GM21786 (cell line): Measurements from ENCODE around the gene GPC2.
"Not testable (repeated sequence)": the region's sequence is repeated elsewhere in the genome, so short reads cannot be mapped to it uniquely, and the experiment has no call there.

Experiments used
- ATAC-seq: cut with Tn5 transposase; IDR thresholded peaks from one replicate; pipeline ENCODE4 v1.9.1; 2021; ENCODE audit not compliant: unreplicated experiment

Gene GPC2

DNA sequence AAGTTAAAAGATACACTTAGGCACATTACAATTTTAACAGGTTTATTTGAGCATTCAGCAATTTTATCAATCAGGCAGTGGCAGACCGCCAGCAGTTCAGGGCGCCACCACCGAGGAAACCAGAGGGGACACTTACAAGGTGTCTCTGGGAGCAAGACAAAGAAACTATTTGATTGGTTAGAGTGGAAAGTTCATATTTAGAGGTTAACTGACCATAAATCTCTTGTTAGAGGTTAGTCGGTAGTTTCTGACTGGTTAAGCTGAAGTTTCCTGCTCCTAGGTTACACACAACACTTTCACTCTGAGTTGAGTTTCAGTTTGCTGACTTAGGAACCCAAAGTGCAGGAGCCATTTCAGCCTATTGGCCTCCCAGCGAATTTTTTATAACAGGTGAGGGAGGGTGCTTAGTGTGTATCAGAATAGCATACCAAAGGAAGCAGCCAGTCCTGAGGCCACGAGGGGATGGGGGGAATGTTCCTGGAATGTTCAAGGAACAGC lies 31.8 kb upstream of the GPC2 start:
- ATAC-seq: peak; percentile 70

DNA sequence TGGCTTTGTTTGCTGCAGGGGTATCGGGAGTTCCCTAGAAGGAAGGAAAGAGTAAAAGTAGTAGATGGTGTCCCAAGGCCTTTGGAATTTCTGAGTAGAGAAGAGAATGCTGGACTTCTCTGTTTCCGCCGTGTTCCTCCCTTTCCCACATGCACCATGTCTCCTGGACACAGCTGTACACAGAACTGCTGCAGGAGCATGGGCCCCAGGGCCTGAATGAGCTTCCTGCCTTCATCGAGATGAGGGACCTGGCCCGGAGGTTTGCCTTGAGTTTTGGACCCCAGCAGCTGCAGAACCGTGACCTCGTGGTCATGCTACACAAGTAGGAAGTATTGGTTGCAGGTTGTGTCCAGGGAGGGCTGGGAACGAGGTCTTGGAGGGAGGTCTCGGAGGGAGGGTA lies 27.3 kb upstream of the GPC2 start:
- no peak for ATAC-seq

DNA sequence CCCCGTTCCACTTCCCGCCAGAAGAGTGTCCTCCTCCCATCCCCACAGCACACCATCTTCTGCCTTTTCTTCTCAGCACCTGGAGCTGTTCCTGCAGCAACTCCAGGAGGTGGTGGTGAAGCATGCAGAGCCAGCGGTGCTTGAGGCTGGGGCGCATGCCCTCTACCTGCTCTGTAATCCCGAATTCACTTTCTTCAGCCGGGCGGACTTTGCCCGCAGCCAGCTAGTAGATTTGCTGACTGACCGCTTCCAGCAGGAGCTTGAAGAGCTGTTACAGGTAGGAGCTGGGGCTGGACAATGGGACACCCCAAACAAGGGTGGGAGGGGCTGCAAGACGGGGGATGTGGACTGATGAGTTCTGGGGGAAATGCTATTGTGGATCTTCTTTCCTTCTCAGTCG lies 23.5 kb upstream of the GPC2 start:
- ATAC-seq: no peak

DNA sequence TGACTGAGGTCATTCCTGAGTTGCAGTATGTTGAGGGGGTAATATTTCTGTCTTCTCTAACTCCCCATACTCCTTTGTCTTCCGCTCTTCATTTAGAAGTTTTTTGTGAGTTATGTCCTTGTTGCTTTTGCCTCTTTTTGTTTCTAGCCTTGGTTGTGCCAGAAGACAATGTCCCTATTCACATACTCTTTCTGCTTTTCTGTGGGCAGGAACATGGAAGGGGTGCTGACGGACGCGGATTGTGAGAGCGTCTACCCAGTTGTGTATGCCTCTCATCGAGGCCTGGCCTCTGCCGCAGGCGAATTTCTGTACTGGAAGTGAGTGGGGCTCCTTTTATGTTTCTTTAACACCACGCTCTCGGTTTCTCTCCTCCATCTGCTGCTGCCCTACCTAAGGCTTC lies 21.1 kb upstream of the GPC2 start:
- no peak for ATAC-seq

DNA sequence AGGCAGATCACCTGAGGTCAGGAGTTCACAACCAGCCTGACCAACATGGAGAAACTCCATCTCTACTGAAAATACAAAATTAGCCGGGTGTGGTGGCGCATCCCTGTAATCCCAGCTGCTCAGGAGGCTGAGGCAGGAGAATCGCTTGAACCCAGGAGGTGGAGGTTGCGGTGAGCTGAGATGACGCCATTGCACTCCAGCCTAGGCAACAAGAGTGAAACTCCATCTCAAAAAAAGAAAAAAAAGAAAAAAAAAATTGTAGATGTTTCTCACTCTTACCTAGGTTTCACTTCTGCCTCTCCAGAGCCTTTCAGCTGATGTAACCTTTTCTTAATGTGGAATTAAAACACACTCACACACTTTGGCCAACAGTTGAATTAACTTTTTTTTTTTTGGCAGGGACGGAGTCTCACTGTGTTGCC lies 18.7 kb upstream of the GPC2 start:
- not testable (repeated sequence) for ATAC-seq

DNA sequence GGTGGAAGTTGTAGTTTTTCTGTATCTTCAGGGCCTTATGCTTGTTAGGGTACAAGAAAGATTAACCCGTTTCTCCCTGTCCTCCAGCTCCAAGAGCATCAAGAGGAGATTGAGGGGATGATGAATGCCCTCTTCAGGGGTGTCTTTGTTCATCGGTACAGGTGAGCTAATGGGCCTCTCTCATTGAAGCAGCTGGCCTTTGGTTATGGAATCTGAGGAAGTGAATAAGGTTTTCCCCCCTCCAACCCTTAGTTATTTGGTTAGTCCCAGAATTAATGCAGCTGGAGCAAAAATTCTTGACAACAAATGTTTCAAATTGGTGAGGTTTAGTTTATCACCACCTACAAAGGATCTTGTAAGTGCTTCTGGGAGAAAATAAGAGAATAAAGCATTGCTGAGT lies 18.0 kb upstream of the GPC2 start:
- no peak for ATAC-seq

DNA sequence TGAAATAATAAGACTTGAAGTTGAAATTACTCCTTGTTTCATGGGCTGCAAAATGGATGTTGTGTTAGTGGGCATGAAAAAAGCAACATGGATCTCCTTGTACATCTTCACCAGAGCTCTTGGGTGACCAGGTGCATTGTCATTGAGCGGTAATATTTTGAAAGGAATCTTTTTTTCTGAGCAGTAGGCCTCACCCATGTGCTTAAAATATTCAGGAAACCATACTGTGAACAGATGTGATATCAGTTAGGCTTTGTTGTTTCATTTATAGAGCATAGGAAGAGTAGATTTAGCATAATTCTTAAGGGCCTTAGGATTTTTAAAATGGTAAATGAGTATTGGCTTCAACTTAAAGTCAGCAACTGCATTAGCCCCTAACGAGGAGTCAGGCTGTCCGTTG lies 15.8 kb upstream of the GPC2 start:
- ATAC-seq: no peak

DNA sequence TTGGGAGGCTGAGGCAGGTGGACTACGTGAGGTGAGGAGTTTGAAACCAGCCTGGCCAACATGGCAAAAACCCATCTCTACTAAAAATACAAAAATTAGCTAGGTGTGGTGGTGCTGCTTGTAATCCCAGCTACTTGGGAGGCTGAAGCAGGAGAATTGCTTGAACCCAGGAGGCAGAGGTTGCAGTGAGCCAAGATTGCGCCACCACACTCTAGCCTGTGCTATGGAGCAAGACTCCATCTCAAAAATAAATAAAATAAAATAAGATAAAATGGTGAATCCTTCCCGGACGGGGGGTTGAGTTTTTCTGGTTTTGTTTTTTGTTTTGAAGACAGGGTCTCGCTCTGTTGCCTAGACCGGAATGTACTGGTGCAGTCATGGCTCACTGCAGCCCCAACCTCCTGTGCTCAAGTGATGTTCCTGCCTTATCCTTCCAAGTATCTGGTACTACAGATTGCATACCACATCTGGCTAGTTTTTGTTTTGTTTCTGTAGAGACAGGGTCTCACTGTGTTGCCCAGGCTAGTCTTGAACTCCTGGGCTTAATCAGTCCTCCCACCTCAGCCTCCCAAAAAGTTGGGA lies 15.2 kb upstream of the GPC2 start:
- ATAC-seq: not testable (repeated sequence)

DNA sequence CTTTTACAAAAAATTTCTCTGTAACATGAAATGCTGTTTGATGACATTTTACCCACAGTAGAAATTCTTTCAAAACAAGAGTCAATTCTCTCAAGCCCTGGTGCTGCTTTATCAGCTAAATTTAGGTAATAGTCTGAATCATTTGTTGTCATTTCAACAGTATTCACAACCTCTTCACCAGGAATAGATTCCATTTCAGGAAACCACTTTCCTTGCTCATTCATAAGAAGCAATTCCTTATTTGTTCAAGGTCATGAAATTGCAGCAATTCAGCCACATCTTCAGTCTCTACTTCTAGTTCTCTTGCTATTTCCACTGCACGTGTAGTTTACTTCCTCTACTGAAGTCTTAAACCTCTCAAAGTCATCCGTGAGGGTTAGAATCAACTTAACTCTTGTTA lies 14.6 kb upstream of the GPC2 start:
- ATAC-seq: no peak

DNA sequence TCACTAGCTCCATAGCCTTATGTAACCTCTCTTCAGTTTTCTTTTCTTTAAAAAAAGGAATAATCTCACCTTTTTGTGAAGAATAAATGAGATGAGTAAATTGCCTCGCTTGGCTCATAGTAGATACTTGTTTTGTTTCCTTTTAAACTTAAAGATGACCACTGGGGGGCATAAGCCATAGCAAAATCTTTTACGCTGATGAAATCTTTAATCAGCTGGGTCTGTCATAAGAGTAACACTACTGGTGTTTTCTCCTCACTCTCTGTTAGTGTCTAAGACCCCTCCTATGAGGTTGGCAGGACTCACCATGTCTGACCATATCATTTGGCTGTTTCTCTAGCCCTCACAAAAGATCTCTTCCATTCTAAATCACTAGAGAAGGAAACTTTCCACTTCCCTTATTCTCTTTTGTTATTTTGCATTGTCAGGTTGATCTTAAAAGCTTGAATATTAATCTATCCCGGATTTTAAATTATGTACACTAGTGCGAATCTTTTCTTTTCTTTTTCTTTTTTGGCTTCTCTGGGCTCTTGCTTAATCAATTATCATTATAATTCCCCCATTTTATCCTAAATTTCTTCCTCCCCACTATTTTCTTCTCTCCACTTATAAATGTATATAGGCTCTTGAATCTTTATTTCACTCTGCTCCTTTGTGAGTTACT lies 13.0 kb upstream of the GPC2 start:
- peak; percentile 65 for ATAC-seq

DNA sequence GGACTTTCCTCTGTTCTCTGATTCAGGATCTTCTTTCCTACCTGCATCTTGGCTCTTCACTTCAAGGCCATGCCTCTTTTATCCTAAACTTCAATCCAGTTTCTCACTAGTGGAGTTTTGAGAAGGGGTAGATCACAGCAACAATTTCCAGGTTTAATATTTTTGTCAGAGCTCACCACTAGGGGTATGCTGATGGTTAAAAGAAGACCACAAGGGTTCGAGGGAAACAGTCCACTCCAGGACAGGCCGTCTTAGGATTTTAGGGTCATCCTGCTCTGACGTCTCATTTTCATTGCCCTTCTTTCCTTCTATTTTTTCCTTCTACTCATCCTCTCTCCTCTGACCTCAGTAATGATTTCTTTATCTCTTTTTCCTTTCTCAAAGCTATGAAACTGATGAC lies 11.9 kb upstream of the GPC2 start:
- ATAC-seq: no peak

DNA sequence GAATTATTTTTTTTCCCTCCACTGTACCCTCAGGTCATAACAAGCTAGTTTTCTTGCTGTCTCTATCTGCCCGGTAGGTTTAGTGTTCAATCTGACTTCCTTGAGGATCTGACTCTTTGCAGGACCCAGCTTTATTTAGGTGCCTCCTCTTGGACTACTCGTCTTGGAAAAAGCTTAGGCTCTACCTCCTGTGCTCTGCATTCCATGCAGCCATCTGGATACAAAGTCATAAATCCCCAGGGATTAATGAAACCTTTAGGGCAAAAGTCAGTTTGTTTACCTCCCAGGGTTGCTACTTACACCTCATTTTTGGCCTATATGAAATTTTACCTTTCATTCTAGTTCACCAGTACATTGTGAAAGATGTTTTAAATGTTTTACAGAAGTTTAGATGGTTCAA lies 8.5 kb upstream of the GPC2 start:
- ATAC-seq: no peak

DNA sequence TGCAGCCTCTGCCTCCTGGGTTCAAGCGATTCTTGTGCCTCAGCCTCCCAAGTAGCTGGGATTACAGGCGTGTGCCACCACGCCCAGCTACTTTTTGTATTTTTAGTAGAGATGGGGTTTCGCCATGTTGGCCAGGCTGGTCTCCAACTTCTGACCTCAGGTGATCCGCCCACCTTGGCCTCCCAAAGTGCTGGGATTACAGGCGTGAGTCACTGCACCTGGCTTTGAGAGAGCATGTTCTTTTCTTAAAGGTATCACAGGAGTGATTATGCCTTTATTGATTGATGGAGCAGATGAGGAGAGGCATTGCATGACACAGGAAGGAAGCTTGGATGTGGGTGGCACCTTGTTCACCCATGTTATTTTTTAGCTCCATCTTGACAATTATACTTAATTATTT lies 5.9 kb upstream of the GPC2 start:
- not testable (repeated sequence) for ATAC-seq

DNA sequence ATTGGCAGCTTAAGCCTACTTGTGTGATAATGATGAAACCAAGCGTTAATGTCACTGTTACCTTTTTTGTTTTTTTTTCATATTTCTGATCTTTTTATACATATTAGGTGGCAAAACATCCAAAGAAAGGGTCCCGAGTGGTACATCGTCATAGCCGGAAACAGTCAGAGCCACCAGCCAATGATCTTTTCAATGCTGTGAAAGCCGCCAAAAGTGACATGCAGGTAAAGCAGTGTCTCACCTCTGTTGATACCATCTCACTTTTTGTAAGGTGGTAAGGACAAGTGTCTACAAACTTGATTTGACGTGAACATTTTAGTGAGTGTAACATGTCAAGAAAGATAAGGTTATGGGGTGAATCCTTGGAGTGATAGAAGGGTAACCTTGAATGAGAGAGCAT lies 5.4 kb upstream of the GPC2 start:
- ATAC-seq: not testable (repeated sequence)

DNA sequence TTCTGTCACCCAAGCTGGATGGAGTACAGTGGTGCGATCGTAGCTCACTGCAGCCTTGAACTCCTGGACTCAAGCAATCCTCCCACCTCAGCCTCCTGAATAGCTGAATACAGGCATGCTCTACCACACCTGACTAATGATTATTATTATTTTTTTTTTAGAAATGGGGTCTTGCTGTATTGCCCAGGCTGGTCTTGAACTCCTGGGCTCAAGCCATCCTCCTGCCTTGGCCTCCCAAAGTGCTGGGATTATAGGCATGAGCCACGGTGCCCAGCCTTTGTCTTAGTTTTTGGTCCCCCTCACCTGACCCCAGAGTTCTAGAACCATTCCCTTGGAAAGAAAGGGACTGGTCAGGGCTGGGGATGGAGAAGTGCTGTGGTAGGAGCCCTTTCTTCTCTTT lies 2.9 kb upstream of the GPC2 start:
- not testable (repeated sequence) for ATAC-seq

DNA sequence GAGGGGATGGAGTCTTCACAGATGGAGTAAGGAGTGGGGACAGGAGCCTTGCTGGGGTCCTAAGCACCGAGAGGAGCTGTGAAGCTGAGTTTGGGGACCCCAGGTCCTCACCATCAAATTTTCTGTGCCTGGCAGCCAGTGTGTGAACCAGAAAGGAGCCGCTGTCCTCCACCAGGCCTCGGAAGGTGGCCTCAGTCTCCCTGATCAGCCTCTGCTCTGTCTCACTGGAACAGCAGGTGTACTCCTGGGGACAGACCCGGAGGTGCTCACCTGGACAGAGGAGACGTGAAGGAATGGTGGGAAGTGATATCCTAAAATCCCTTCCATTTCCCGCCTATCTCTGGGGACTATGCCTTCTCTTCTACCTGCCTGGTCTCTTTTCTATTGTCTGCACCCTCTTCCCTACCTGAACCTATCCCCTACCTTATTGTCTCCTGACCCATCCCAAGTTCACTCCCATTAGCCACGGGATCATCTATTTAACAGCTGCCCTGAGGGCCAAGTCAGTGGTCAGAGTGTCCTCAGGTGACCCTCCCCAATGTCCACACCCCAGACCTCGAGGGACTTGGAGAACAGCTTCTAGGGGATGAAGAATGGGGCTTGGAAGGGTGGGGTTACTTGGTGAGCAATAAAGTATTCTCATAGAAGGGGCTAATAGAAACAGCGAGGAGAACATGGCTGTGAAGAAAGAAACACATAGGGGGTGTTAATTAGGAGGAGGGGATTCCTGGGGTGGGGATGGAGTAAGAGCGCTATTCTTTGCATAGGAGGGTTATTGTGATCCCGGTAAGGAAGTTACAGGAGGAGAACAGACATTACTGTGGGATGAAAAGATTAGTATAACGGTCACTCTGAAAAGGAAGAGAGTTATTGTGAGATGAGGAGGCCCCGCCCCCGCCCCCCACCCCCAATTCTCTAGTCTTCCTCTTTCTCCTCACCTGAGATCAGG lies 811 bp downstream of the GPC2 start:
- ATAC-seq: no peak

DNA sequence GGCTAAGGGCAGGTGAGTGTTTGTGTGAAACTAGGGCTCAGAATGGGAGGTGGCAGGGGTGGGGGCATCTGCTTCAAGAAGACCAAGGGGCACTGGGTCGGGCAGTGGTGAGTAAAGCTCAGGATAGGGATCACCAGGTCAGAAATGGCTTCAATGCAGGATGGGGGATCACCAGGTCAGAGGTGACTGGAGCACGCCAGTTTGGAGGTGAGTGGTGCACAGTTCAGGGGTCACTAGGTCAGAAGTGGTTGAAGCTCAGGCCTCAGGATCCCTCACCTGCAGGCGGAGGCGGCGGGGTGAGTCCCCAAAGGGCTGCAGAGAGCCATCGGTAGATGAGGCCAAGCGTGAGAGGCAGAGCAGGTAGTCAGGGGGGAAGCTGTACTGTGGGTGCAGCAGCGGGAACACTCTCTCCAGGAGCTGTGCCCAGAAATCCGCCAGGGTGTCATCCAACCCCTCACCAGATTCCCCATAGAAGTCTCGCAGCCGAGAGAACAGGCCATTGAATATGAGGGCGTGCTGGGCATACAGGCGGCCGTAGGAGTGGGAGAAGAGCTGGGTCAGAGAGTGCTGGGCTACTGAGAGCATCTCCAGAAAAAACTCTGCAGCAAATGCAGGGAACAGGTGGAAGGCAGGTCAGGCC lies 1.8 kb downstream of the GPC2 start:
- no peak for ATAC-seq

DNA sequence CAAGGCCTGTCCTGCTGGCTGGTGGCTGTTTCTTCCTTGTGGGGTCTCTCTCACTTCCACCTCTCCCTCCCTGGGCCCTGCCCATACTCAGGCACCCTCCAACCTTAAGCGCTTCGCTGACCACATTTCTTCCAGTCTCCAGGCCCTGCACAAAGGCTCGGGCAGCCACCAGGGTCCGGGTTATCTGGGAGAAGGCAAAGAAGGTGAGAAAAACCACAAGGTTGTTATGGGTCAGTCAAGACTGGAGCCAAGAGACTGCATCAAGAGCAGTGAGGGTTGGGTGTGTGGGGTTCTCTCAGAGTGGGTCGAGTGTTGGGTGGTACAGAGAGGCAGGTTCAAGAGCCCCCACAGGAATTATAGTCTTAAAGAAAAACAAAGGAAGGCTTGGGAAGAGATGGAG lies 2.6 kb downstream of the GPC2 start:
- ATAC-seq: no peak

DNA sequence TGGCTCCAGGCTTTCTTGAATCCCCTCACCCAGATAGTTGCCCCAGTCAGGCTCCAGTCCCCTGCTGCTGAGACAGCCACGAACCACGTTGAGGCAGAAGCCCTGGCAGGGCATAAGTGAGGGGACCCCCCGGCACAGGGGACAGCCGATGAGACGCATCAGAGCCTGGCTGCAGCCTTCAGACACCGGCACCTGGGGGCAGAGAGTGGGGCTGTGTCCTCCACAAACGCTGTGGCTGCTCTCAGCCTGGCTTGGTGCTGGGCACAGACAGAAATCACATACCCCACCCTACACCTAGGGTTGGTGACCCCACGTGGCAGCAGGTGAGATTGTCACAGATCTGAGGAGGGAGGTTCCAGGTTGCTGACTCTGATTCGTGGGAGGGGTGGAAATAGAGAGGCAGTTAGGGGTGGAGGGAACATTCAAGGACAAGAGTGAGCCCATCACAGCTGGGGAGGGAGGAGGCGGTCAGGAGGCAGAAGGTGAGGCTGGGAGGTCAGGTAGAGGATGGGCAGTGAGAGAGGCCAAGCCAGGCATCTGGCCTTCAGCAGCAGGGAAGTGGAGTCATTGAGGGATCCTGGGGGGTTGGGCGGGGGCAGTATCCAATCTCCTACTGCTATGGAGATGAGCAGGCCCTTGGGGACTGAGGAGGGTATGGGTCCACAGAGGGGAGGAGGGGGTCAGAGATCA lies 3.2 kb downstream of the GPC2 start:
- no peak for ATAC-seq

DNA sequence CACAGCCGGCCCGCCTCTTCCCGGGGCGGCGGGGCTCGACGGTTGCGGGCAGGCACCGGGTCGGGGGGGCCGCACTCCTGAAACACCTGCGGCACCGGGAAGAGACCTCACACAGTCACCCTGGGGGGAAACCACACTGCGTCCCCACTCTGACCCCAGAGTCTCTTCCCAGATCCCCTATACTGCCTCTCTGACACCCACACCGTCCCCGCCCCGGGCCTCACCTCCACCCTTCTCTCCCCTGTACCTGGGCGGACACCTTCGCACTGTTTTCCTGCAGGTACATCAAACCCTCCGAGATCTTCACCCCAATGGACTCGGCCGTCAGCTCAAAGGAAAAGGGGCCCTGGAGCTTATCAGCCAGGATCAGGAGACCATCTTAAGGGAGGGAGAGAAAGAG lies 5.3 kb downstream of the GPC2 start:
- ATAC-seq: no peak
